ENCODE results near the gene CSK. TPM values are rescaled to one million over a fixed set of nuclear protein-coding genes. Genes with fewer than 3 reads are reported as not detected.

CSK gene
- total and polyA plus RNA-seq, 2 of the 8 experiments (the other 6 are each of a cell fraction or from before 2014, with no cell fraction given), result 13.7 to 50.2 TPM

- no peak for FAIRE-seq
- Histone ChIP-seq H3K79me2 (ENCODE audit: control insufficient read depth in 1 of 2, insufficient read depth in 2 of 2, low read length in 2 of 2) (no peaks in the 10 kb centered on the region), H2AFZ (ENCODE audit: low read length) (no peak overlapping the region), H3K27me3 (replicated peaks in 1 of 4; ENCODE audit: control insufficient read depth in 3 of 4, extremely low read depth in 1 of 4, insufficient read depth in 3 of 4, low read length in 3 of 4) (peaks cover 0 to 8% (median 5%) of the 10 kb centered on the region in 4 experiments; a peak in 6 of 7 replicates), H2BK120ac (replicated peaks; ENCODE audit: low read depth, low read length) (no peak overlapping the region), H3K36me3 (ENCODE audit: control insufficient read depth in 2 of 4, insufficient read depth in 4 of 4, low read length in 3 of 4) (no peaks in the 10 kb centered on the region), H4K5ac (ENCODE audit: insufficient read length, low read depth, low read length) (no peak overlapping the region), H3K4me2 (ENCODE audit: insufficient read depth in 1 of 2, low read depth in 2 of 2, low read length in 2 of 2) (no peak overlapping the region), H3K79me1 (ENCODE audit: low read depth, low read length) (no peaks in the 10 kb centered on the region), H3K9me3 (ENCODE audit: insufficient read depth in 2 of 2, low read depth in 1 of 2, low read length in 1 of 2) (no peaks in the 10 kb centered on the region), H3K23me2 (ENCODE audit: low read depth, low read length) (no peaks in the 10 kb centered on the region), H2BK12ac (ENCODE audit: low read depth, low read length) (no peak overlapping the region), H3K56ac (replicated peaks; ENCODE audit: insufficient read length, low read depth, low read length) (no peak overlapping the region), H2BK5ac (ENCODE audit: low read depth, low read length) (no peak overlapping the region), H3K27ac (ENCODE audit: low read depth, low read length) (no peak overlapping the region), H3K14ac (ENCODE audit: insufficient read length) (no peak overlapping the region), H3K4ac (replicated peaks; ENCODE audit: insufficient read length, low read depth, low read length) (no peak overlapping the region), H3K23ac (ENCODE audit: insufficient read length) (no peak overlapping the region), H3K4me3 (ENCODE audit: extremely low read depth in 1 of 4, insufficient read depth in 2 of 4, low read depth in 3 of 4, low read length in 4 of 4) (no peak overlapping the region), H3K9ac (replicated peaks in 1 of 4; ENCODE audit: extremely low read depth in 1 of 4, low read depth in 3 of 4, low read length in 3 of 4) (no peak overlapping the region), H4K8ac (ENCODE audit: extremely low read depth, insufficient read depth, low read length) (no peak overlapping the region), H2BK15ac (ENCODE audit: low read length) (no peak overlapping the region; the same call in 1 of the 2 replicates), H2BK20ac (ENCODE audit: low read length) (no peak overlapping the region), H3K18ac (ENCODE audit: extremely low read depth, low read length) (no peak overlapping the region), H2AK5ac (ENCODE audit: low read depth, low read length) (no peak overlapping the region), H4K20me1 (replicated peaks in 1 of 2; ENCODE audit: control insufficient read depth in 1 of 2, insufficient read depth in 2 of 2, low read length in 2 of 2) (peaks cover 0 to 2% of the 10 kb centered on the region in 2 experiments), H4K91ac (replicated peaks; ENCODE audit: insufficient read length, low read length) (no peak overlapping the region), H3K4me1 (replicated peaks in 1 of 4; ENCODE audit: control insufficient read depth in 3 of 4, insufficient read depth in 4 of 4, low read length in 3 of 4) (peaks cover 4 to 15% (median 6%) of the 10 kb centered on the region in 4 experiments)
- POLR2A ChIA-PET (ENCODE audit: partially characterized antibody), result interaction anchor here (0.6 kb wide), 1 partner anchor 104 kb away, joined by 3 read pairs; no protein-coding TSS in a partner anchor
- no peak for DNase-seq (ENCODE audit: low read depth in 1 of 2, low spot score in 2 of 2)
- 89% methylated on average over 4 of the region's 4 CpGs; no CpG with 5 or more reads in 1 of the 2 experiments for WGBS, 2 experiments (ENCODE audit: extremely low coverage in 1 of 2, insufficient coverage in 1 of 2, insufficient read length in 1 of 2, insufficient replicate concordance in 2 of 2, low coverage in 1 of 2, low lambda C conversion rate in 2 of 2, missing lambda C conversion rate in 1 of 2)
- CTCF ChIA-PET (ENCODE audit: partially characterized antibody), result interaction anchor here (0.9 to 53.7 kb wide), 4 partner anchors 8 to 151 kb away, joined by 3 to 1439 read pairs (median 277); partner anchors contain the start of gene CLK3
- TF ChIP-seq SUZ12 (IDR thresholded peaks at IDR 0.05; ENCODE audit: low read length), result no peak
- no peak for TF ChIP-seq POLR2AphosphoS5 (IDR thresholded peaks at IDR 0.05; ENCODE audit: low read depth, low read length)
- no peak for TF ChIP-seq CTBP2 (IDR thresholded peaks at IDR 0.05; ENCODE audit: borderline replicate concordance, insufficient read depth, insufficient read length, low read length)
- no peak for TF ChIP-seq MAX (IDR thresholded peaks at IDR 0.05)
- no peak for TF ChIP-seq NANOG (IDR thresholded peaks at IDR 0.05; ENCODE audit: insufficient read depth, low read depth, low read length, poor library complexity, severe bottlenecking)
- no peak for TF ChIP-seq HDAC6 (IDR thresholded peaks at IDR 0.05; ENCODE audit: low read depth, low read length)
- TF ChIP-seq CEBPB (IDR thresholded peaks at IDR 0.05; ENCODE audit: low read depth, low read length), result no peak
- no peak for TF ChIP-seq POLR2A (IDR thresholded peaks at IDR 0.05; ENCODE audit: control extremely low read depth in 1 of 2, low read depth in 2 of 2, low read length in 2 of 2)
- TF ChIP-seq ATF3 (IDR thresholded peaks at IDR 0.05; ENCODE audit: insufficient read depth, low read depth, low read length), result no peak
- no peak for TF ChIP-seq FOSL1 (IDR thresholded peaks at IDR 0.05; ENCODE audit: insufficient read depth, low read depth, low read length)
- TF ChIP-seq JUND (IDR thresholded peaks at IDR 0.05; ENCODE audit: low read length), result no peak
- TF ChIP-seq RBBP5 (IDR thresholded peaks at IDR 0.05; ENCODE audit: borderline replicate concordance, low read depth, low read length), result no peak
- no peak for TF ChIP-seq RAD21 (IDR thresholded peaks at IDR 0.05 in 1 of 2, conservative IDR thresholded peaks at IDR 0.05 in 1 of 2; ENCODE audit: low read depth in 2 of 2, low read length in 2 of 2)
Observed at GRCh38 chr15:74775894-74776293, 6.0 kb upstream of the CSK start.
